GM08714 (cell line): ENCODE results near the gene MATR3.
"Not testable (repeated sequence)": the region's sequence is repeated elsewhere in the genome, so short reads cannot be mapped to it uniquely, and the experiment has no call there.

Experiments used
- H3K4me3 ChIP-seq: fragments of 200-500 bp; sonication (Bioruptor generic); 2 replicates; pipeline ENCODE4 v1.5.1; 2014; ENCODE audit warnings: mild to moderate bottlenecking, low read length, inconsistent platforms
- ZNF274 ChIP-seq: IDR thresholded peaks from 2 replicates; pipeline ENCODE4 v1.6.1; 2012; ENCODE audit warnings: mild to moderate bottlenecking, low read depth, low read length

Gene MATR3

DNA sequence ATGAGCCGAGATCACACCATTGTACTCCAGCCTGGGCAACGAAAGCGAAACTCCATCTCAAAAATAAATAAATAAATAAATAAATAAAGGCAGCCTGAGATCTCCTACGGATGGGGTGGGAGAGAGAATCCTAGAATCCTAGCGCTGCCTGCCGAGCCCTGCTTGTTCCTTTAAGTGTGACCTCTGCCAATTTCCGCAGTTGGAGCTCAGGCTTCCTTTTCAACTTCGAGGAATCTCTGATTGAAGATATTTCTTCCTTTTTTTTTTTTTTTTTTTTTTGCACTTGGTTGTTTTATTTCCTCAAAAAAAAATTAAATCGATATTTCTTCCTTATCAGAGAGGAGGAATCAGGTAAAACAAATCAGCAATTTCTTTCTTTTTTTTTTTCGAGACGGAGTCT, 27.3 kb upstream of the MATR3 start:
- no peak for TF ChIP-seq ZNF274
- H3K4me3 ChIP-seq = no peak overlapping the region

DNA sequence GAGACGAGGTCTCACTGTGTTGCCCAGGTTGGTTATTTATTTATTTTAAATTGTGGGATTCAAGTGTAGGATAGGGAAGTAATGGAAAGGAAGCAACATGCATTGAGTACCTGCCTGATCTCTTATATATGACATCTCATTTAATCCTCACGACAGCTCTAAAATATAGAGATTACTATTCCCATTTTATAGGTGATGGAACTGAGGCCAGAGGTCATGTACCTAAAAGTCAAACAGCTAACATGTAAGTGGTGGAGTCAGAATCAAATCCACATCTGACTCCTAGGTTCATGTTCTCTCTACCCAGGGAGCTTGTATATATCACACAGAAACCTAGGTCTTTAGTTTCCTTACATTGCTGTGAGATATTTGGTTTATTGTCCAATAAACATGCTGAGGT, 26.1 kb upstream of the MATR3 start:
- 0 out of 2 replicates have a peak overlapping the region, but pooled peaks have one; percentile 5 for H3K4me3 ChIP-seq
- no peak for TF ChIP-seq ZNF274

DNA sequence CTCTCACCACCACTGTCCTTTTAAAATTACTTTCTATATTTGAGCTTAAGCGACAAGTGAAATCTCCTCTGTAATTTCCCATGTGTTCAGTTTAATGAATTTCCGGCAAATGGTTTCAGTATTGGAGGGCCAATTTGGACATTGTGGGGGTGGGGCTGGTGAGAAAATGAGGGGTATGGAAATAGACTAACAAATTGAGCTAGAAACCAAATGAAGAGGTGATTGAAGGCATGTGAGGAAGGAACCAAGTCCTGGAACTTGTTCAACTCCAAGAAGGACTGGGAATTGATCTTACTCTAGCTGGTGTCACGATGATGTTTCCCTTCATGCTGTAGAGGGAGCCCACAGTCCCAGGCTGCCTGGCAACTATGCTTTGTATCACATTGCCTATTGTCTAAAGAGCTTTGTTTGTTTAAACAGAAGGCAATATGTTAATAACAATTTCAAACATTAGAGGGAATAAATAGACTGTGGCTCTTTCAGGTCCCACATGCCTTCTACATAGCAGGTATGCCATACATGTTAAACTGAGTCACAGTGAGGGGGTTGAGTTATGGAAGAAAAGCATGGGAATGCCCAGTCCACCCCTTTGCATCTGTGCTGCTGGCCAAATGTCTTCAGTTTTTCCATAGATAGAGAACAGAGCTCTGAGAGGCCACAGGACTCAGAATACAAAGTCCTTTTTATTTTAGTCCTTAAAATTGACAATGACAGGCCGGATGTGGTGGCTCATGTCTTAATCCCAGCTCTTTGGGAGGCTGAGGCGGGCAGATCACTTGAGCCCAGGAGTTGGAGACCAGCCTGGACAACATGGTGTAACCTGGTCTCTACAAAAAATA, 25.0 kb upstream of the MATR3 start:
- no peak overlapping the region for H3K4me3 ChIP-seq
- no peak for TF ChIP-seq ZNF274

DNA sequence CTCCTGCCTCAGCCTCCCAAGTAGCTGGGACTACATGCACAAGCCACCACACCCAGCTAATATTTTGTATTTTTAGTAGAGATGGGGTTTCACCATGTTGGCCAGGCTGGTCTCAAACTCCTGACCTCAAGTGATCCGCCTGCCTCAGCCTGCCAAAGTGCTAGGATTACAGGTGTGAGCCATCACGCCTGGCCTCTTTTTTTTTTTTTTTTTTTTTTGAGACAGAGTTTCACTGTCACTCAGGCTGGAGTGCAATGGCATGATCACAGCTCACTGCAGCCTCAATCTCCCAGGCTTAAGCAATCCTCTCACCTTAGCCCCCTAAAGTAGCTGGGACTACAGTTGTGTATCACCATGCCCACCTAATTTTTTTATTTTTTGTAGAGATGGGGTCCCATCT, 22.8 kb upstream of the MATR3 start:
- not testable (repeated sequence) for H3K4me3 ChIP-seq

DNA sequence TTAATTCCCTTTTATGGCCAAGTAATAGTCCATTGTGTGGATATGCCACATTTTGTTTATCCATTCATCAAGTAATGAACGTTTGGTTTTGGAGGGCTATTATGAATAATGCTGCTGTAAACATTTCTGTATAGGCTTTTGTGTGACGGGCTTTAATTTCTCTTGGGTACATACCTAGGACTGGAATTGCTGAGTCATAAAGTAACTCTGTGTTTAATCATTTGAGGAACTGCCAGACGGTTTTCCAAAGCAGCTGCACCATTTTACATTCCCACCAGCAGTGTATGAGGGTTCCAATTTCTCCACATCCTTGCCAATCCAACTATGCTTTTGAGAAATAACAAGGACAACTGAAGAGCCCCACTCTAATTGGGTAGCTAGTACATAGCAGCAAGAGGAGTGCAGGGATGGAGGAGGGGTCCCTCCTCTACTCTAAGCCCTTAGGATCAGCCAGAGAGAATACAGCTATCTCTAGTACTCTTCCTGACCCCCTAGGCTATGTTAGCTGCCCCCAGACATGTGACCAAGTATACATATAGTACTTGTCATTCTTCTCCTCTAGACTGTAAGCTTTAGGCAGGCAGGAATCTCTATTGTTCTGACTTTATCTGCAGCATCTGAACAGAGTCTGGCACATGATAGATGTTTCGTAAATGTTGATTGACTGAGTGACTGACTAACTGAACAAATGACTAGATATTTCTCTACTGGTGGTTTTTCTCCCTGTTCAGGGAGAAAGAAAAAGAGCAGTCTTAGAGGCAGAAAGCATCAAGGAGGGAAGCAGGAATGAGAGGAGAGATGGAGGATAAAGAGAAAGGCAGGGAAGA, 22.1 kb upstream of the MATR3 start:
- TF ChIP-seq ZNF274 = no peak
- no peak overlapping the region for H3K4me3 ChIP-seq

DNA sequence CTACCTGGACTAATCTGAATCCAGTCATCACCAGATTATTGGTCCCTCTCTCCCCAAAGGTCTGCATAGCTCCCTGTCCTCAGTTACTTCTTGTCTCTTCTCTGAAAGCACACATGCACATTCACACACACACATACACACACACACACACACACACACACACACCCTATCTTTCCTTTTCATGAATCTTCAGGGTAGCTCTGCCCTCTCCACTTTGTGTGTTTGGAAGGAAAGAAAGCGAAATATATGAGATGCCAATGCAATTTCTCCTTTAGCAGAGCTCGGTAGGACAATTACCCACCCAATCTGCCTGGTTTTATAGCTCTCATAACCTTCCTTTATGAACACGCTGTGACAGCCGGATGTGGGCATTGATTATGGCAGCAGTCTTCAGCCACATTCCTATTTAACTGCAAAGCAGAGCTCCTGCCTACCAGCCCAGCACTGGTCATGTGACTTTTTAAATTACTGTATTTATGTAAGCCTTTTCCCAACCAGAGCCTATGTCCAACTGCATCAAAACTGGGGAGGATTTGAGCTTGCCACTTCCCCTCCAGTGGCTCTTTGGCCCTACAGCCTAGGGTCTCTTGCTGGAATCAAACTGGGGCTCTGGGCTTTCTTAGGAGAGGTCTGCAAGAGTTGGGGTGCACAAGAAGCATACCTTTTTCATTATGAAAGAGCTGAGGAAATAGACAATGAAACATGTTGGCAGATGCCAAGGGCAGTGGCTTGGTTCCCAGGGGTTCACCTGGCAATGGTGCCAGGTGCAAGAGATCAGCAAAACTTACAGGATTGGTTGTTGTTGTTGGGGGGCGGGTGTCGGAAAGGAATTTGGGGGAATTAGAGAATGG, 20.8 kb upstream of the MATR3 start:
- no peak for TF ChIP-seq ZNF274
- H3K4me3 ChIP-seq = no peak overlapping the region; the same call in 1 of the 2 replicates

DNA sequence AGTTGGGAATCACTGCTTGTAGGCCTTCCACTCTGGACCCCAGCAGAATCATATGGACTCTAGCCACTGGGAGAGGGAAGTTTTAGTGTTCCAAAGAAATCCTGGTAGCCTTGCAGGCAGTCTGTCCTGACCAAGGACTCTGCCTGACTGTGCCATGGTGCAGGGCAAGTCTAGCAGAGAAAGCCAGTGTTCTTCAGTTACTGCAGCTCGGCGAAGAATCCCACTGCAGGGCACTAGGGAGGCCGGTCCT, 20.3 kb upstream of the MATR3 start:
- peak overlapping the region; percentile 94; the same call in 1 of the 2 replicates for H3K4me3 ChIP-seq

DNA sequence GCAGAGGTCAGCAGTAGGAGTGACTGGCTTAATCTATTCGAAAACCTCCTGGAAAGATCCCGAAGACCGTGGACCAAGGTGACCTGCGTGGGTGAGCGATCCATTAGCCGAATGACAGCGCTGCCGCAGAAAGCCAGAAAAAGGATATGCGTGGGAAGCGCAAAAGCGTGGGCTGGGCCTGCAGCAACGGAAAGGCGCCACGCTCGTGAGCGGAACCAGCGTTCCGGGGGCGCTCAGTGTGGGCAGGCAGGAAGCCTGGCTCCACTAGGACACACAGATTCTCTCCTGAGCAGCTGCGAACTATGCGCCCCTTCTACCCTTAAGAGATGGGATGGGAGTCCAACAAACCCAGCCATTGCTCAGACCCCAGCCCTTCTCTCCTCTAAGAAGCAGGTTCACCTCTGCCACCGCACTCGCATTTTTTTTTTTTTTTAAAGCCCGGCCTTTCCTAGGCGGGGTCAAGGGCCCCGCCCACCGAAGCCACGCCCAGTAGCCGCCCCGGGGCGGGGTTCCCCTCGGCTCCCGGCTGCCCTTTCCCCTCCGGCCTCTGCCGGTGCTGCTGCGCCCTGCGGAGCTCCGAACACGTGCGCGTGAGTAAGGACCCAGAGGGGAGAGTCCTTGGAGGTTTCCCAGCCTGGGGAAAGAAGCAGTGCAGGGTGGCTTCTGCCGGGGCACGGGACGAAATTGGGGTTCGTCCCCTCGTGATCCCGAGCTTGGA, 19.8 kb upstream of the MATR3 start:
- TF ChIP-seq ZNF274 = no peak
- H3K4me3 ChIP-seq = peak overlapping the region; percentile 94

More for the DNA sequence above, 20.3 kb upstream of the MATR3 start:
- no peak for TF ChIP-seq ZNF274

DNA sequence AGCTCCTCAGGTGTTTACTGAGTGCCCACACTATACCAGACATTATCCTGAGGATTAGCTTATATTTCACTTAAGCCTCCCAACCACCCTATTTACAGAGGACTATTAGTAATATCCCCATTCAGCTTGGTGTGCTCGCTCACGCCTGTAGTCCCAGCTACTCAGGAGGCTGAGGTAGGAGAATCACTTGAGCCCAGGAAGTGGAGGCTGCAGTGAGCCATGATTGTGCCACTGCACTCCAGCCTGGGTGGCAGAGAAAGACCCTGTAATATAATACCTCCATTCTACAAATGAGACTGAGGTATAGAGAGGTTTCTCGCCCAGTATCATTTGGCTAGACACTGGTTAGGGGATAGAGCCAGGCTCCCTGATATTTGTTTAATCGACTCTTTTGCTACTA, 18.0 kb upstream of the MATR3 start:
- H3K4me3 ChIP-seq = peak overlapping the region; percentile 94
- TF ChIP-seq ZNF274 = no peak

DNA sequence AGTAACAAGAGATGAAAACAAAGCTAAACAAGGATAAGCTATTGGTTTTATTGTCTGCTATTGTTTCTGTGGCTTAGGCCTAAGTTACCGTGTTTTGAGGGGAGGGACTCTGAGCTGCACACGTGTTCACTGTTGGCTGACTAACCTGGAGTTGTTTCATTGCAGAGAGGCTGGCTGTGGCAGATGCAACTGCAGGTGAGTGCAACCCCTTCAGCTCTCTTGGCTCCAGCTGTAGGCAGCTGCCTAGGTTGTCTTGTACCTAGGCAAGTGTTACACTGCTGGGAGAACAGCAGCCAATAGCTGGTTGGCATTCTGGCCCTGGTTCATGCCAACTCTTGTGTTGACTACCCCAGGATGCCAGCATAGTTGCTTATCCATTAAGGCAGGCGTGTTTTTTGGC, 17.6 kb upstream of the MATR3 start:
- peak overlapping the region; percentile 94 for H3K4me3 ChIP-seq
- no peak for TF ChIP-seq ZNF274

DNA sequence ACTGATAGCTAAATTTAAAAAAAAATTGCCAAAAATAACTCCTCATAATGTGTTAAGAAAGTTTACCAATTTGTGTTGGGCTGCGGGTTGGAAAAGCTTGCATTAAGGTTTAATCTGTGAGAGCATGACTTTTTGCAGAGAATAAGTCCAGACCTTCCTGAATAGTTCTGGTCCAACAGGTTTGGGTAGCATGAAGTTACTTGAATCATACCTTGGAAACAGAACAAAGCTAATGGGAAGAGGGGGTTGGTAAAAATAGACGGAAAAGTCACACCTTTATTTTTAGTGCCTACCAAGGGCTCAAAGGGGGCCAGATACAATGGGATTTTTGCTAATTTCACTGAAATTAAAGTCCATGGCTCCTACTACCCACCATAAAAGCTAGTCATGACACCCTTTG, 17.1 kb upstream of the MATR3 start:
- no peak for TF ChIP-seq ZNF274
- peak overlapping the region; percentile 94 for H3K4me3 ChIP-seq

DNA sequence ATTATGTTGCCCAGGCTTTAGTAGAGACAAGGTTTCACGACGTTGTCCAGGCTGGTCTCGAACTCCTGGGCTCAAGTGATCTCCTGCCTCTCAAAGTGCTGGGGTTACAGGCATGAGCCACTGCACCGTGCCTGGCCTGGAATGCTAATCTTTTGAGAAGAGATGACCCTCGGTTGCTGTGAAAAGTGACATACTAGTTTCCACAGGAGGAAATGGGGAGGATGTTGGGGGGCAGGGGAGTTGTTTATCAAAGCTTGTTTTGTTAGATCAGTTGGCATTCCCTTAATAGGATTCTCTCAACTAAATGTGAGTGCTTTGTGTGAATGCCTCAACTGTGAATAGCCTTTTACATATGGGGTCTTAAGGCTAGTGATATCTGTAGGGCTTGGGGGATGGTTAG, 16.4 kb upstream of the MATR3 start:
- peak overlapping the region; percentile 35; the same call in 1 of the 2 replicates for H3K4me3 ChIP-seq
- no peak for TF ChIP-seq ZNF274

DNA sequence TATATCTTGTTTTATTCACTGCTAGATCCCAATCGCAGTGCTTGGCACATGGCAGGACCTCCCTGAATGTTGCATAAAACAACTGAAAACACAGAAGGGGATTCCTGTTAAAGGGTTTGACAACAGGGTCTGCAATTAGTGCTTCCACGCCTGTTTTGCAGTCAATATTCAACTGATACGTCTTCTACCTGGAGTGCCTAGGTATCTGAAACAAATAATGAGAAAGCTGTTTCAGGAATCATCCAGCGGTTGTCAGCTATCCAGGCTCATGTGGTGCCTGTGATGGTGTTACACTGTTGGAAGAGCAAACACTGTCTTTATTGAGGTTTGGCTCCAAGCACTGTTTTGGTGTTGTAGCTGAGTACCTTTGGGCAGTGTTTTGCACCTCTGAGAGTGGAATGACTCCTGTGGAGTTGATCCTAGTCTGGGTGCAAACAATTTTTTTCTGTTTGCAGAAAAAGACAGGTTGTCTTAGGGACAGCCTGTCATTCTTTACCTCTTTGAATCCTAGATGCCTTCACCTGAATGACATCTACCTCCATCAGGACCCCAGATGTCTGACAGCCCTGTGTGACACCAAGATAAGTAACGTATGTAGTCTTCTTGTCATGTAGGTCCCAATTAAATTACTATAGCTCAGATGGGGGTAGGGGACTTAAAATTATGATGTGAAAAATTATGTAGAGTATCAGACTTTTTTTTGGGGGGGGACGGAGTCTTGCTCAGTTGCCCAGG, 14.8 kb upstream of the MATR3 start:
- no peak overlapping the region for H3K4me3 ChIP-seq
- no peak for TF ChIP-seq ZNF274
